Fibroblast of lung (primary cell): ENCODE results near the gene NOX3.

ENCODE experiments used
- CTCF ChIP-seq, 2 donors: IDR thresholded peaks in 1 of 2; conservative IDR thresholded peaks in 1 of 2; 1 replicate in 1 of 2; 2 replicates in 1 of 2; pipeline ENCODE4 v1.5.1; 2011 to 2012; ENCODE audit warnings: low read length in 2 of 2, control low read depth in 1 of 2, inconsistent platforms in 1 of 2, low read depth in 1 of 2, mild to moderate bottlenecking in 1 of 2
- EZH2 ChIP-seq: IDR thresholded peaks from 2 replicates; pipeline ENCODE4 v1.5.1; 2012; ENCODE audit warnings: low read length, control low read depth, mild to moderate bottlenecking; ENCODE audit errors: missing control alignments

- TF ChIP-seq EZH2: no peak
- no peak for TF ChIP-seq CTCF (conservative IDR thresholded peaks at IDR 0.05 in 1 of 2, IDR thresholded peaks at IDR 0.05 in 1 of 2; ENCODE audit: low read depth in 1 of 2, low read length in 2 of 2)
Observed at GRCh38 chr6:155436981-155437749, 18.5 kb downstream of the NOX3 start.
